Endothelial cell of coronary artery (primary cell): Measurements from ENCODE around the gene JPT2. TPM values are rescaled to one million over a fixed set of nuclear protein-coding genes. Genes with fewer than 3 reads are reported as not detected.

Experiments
- total RNA-seq: library from RNA; depleted of rRNA; stranded (reverse); fragments of >200 nt; gene quantifications from 2 replicates; pipeline ENCODE4 v1.2.3, GENCODE V29; 2014

JPT2 gene, protein sequence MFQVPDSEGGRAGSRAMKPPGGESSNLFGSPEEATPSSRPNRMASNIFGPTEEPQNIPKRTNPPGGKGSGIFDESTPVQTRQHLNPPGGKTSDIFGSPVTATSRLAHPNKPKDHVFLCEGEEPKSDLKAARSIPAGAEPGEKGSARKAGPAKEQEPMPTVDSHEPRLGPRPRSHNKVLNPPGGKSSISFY
- total RNA-seq, result 42.3 and 45.2 TPM in 2 replicates

DNA sequence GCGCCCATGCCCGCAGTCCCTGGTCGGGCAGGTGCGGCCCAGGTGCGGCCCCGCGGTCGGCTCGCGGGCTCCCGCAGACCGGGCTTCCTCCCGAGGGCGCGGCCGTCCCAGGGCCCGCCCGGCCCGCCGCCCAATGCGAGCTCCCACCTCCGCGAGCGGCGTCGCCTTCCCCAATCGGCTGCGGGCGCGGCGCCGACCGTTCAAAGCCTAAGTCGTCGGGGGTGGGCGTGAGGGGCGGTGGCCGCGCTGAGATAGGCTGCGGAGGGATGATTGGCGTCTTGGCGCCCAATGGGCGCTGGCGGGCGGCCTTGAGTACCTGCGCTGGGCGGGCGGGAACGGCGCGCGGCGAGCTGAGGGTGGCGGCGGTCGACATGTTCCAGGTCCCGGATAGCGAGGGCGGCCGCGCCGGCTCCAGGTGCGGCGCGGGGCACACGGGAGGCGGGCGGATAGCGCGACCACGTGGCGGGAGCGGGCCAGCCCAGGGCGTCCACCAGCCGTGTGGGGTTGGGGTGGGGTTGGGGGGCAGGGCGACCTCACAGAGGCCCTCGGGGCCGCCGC, at the start of gene JPT2:
Gene JPT2, plus strand, starts transcription at position 338 of the 558 bp plus-strand sequence. Its CDS starts 34 bp downstream, at position 372.

DNA sequence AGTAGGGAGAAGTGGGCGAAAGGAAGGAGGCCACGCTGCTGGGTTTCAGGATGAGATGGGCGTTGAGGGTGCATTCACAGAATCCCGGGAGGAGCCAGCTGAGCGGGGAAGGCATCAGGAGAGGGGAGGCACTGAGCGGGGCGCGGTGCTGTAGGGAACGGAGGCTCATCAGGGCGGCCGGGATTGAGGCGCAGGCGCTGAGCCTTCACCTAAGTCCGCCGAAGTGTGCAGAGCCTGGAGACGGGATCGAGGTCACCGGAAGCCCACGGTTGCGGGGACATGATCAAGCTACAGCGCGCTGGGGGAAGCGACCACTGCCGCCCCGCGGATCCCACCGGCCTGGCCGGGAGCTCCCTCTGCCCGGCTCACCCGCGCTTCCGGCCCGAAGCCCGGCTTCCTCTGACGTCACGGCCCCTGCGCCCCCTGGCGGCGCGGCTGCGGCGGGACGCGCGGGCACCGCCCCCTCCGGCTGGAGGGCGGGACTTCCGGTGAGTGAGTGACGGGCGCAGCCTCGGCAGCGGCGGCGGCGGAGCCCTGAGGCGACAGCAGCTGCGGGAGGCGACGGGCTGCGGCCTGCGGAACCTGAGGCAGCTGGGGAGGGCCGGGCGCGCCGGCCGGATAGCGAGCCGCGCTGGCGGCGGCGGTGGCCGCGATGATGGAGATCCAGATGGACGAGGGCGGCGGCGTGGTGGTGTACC, 27.8 kb downstream of the JPT2 start, which contains the start of gene MAPK8IP3:
Gene MAPK8IP3, plus strand, starts transcription at position 508 of the 698 bp plus-strand sequence. Its CDS starts 145 bp downstream, at position 653.

Other genes starting within 250 kb of the JPT2 start
- gene PERCC1, start 247.2 kb upstream of the JPT2 start, total RNA-seq, result not detected in 2 replicates
- gene CCDC154, start 233.7 kb upstream of the JPT2 start, total RNA-seq, result under 0.01 and 0.09 TPM in 2 replicates
- gene CLCN7, start 203.3 kb upstream of the JPT2 start, total RNA-seq, result 37.3 and 54.8 TPM in 2 replicates
- gene PTX4, start 189.3 kb upstream of the JPT2 start, total RNA-seq, result not detected in 2 replicates
- 15.3 and 19.2 TPM in 2 replicates for gene TELO2, start 184.9 kb upstream of the JPT2 start, total RNA-seq
- 19.4 and 26.6 TPM in 2 replicates for gene TMEM204, start 144.6 kb upstream of the JPT2 start, total RNA-seq
- 17.3 and 26.7 TPM in 2 replicates for gene IFT140, start 66.2 kb upstream of the JPT2 start, total RNA-seq
- gene CRAMP1, start 65.9 kb upstream of the JPT2 start, total RNA-seq, result 8.2 and 9.1 TPM in 2 replicates
- 26.4 and 46.4 TPM in 2 replicates for gene MAPK8IP3, start 27.9 kb downstream of the JPT2 start, total RNA-seq
- gene NME3, start 93.3 kb downstream of the JPT2 start, total RNA-seq, result 32.7 and 53.0 TPM in 2 replicates
- 4.7 and 11.7 TPM in 2 replicates for gene EME2, start 94.5 kb downstream of the JPT2 start, total RNA-seq
- gene MRPS34, start 94.9 kb downstream of the JPT2 start, total RNA-seq, result 107 and 111 TPM in 2 replicates
- 38.5 and 53.4 TPM in 2 replicates for gene SPSB3, start 104.3 kb downstream of the JPT2 start, total RNA-seq
- 73.8 and 74.3 TPM in 2 replicates for gene NUBP2, start 104.7 kb downstream of the JPT2 start, total RNA-seq
- gene IGFALS, start 115.4 kb downstream of the JPT2 start, total RNA-seq, result not detected in 2 replicates
- gene HAGH, start 148.5 kb downstream of the JPT2 start, total RNA-seq, result 74.0 and 91.0 TPM in 2 replicates
- 132 and 143 TPM in 2 replicates for gene FAHD1, start 148.9 kb downstream of the JPT2 start, total RNA-seq
- gene MEIOB, start 193.9 kb downstream of the JPT2 start, total RNA-seq, result under 0.01 TPM in 1 of 2 replicates, not detected in the other
- gene HS3ST6, start 240.1 kb downstream of the JPT2 start, total RNA-seq, result not detected in 2 replicates